Epithelial cell of proximal tubule (primary cell): ENCODE measurements around the gene MRPL23. TPM values are rescaled to one million over a fixed set of nuclear protein-coding genes. Genes with fewer than 3 reads are reported as not detected.

Experiments used
- DNase-seq: peaks from one replicate; pipeline ENCODE4 v3.0.0-alpha.2; 2011; ENCODE audit warnings: low read depth
- H3K4me3 ChIP-seq: 2 replicates; pipeline ENCODE4 v1.5.1; 2011; ENCODE audit warnings: low read depth, mild to moderate bottlenecking, low read length
- CTCF ChIP-seq: conservative IDR thresholded peaks from 2 replicates; pipeline ENCODE4 v1.5.1; 2012; ENCODE audit warnings: low read depth, mild to moderate bottlenecking, low read length
- total RNA-seq: library from RNA; depleted of rRNA; stranded (reverse); fragments of >200 nt; gene quantifications from 2 replicates; pipeline ENCODE4 v1.2.3, GENCODE V29; 2015

MRPL23 gene
- total RNA-seq, 1 donor from 2014 or later = 92.1 TPM

GRCh38 chr11:1949302-1949701, 2.2 kb downstream of the MRPL23 start:
- no peak for DNase-seq
- no peak for TF ChIP-seq CTCF
- H3K4me3 ChIP-seq = no peak overlapping the region

GRCh38 chr11:1949922-1950321, 2.8 kb downstream of the MRPL23 start:
- DNase-seq = no peak
- no peak overlapping the region for H3K4me3 ChIP-seq
- TF ChIP-seq CTCF = no peak

GRCh38 chr11:1952806-1953482, 5.8 kb downstream of the MRPL23 start:
- TF ChIP-seq CTCF = no peak
- H3K4me3 ChIP-seq = no peak overlapping the region
- DNase-seq = no peak

- no peak for TF ChIP-seq CTCF
- no peak overlapping the region for H3K4me3 ChIP-seq
Measured at GRCh38 chr11:1953489-1954266, 6.5 kb downstream of the MRPL23 start.

GRCh38 chr11:1958367-1958766, 11.2 kb downstream of the MRPL23 start:
- no peak overlapping the region for H3K4me3 ChIP-seq
- TF ChIP-seq CTCF = no peak
- DNase-seq = no peak

More at GRCh38 chr11:1953489-1954266, 6.5 kb downstream of the MRPL23 start:
- no peak for DNase-seq

GRCh38 chr11:1959786-1960185, 12.7 kb downstream of the MRPL23 start:
- no peak for DNase-seq
- no peak for TF ChIP-seq CTCF
- H3K4me3 ChIP-seq = no peak overlapping the region

- no peak overlapping the region for H3K4me3 ChIP-seq
- DNase-seq = no peak
- TF ChIP-seq CTCF = no peak
Measured at GRCh38 chr11:1963864-1964263, 16.7 kb downstream of the MRPL23 start.
